ENCODE data around the gene STXBP6.

DNA sequence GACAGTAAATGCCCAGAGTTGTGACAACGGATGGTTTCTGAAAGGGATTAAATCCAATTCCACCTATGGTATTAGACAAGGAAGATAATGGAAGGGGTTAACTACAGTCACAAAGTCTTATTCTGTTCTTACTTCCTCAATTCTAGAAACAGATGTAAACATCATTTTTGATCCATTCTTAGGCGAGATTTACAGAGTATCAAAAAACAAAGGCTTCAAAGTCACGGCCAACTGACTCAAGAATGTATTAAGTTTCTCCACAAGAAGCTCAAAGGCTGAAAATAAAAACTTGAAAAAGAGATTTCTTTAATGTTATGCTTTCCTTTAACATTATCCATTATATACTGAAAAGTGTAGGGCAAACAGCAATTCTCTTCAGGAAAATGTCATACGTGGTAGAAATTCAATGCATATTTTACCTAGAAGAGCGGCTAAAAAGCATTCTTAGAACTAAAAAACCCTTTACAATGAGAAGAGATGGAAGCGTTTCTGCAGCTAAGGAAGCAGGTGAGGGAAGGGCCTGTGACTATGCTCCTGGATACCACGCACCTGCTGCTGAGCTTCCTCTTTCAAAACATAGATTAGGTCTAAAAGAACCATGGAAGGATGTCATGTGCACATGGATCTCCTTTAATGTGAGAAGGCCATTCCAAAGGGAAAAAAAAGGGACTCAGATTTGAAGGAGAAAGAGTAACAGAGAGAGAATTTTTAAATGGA, 185.8 kb downstream of the STXBP6 start:
- TF ChIP-seq, protein P1, sequence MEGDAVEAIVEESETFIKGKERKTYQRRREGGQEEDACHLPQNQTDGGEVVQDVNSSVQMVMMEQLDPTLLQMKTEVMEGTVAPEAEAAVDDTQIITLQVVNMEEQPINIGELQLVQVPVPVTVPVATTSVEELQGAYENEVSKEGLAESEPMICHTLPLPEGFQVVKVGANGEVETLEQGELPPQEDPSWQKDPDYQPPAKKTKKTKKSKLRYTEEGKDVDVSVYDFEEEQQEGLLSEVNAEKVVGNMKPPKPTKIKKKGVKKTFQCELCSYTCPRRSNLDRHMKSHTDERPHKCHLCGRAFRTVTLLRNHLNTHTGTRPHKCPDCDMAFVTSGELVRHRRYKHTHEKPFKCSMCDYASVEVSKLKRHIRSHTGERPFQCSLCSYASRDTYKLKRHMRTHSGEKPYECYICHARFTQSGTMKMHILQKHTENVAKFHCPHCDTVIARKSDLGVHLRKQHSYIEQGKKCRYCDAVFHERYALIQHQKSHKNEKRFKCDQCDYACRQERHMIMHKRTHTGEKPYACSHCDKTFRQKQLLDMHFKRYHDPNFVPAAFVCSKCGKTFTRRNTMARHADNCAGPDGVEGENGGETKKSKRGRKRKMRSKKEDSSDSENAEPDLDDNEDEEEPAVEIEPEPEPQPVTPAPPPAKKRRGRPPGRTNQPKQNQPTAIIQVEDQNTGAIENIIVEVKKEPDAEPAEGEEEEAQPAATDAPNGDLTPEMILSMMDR (optimal IDR thresholded peaks at IDR 0.05 in 1 of 3, IDR thresholded peaks at IDR 0.05 in 1 of 3, conservative IDR thresholded peaks at IDR 0.05 in 1 of 3; ENCODE audit: extremely low read depth in 1 of 3, insufficient read depth in 2 of 3, low read length in 3 of 3), result no peak
- no peak for TF ChIP-seq EZH2 (IDR thresholded peaks at IDR 0.05; ENCODE audit: low read length)
